WTC11 (cell line): ENCODE data around the gene GCK. TPM values are rescaled to one million over a fixed set of nuclear protein-coding genes. Genes with fewer than 3 reads are reported as not detected.
A peak's percentile ranks its signal among the peaks of the same experiment; 100 is the strongest.

Experiments
- ATAC-seq: fragments of 200-7000 bp; cut with Tn5 transposase; 2 replicates; pipeline ENCODE4 v1.10.0; 2021; ENCODE audit warnings: mild to moderate bottlenecking, moderate library complexity
- CTCF ChIA-PET: fragments of 300-600 bp; sonication (Branson Sonifier 250); formaldehyde crosslinking; loops from one replicate; lab custom pipeline; 2021; ENCODE audit warnings: antibody characterized with exemption; lab: Charles Lee
- POLR2A ChIA-PET: fragments of 350-600 bp; sonication (Branson Sonifier 250); formaldehyde crosslinking; loops from one replicate; lab custom pipeline; 2021; ENCODE audit warnings: antibody characterized with exemption; lab: Charles Lee
- DNase-seq: peaks from one replicate; pipeline ENCODE4 v3.0.0; 2021; ENCODE audit warnings: low spot score
- H3K27ac Mint-ChIP-seq: 2 replicates; pipeline ENCODE4 v1.8.0; 2021; ENCODE audit warnings: mixed read lengths
- H3K27me3 Mint-ChIP-seq: 2 replicates; pipeline ENCODE4 v1.8.0; 2021; ENCODE audit warnings: low read depth, mild to moderate bottlenecking, moderate library complexity, mixed read lengths
- H3K36me3 Mint-ChIP-seq: 2 replicates; pipeline ENCODE4 v1.8.0; 2021; ENCODE audit warnings: mixed read lengths
- H3K4me1 Mint-ChIP-seq: 2 replicates; pipeline ENCODE4 v1.8.0; 2022; ENCODE audit warnings: mixed read lengths
- H3K4me3 Mint-ChIP-seq: 2 replicates; pipeline ENCODE4 v1.8.0; 2021; ENCODE audit warnings: mild to moderate bottlenecking, moderate library complexity, mixed read lengths
- H3K9me3 Mint-ChIP-seq: 2 replicates; pipeline ENCODE4 v1.8.0; 2021; ENCODE audit warnings: mixed read lengths
- ATF3 ChIP-seq: sonication (generic); formaldehyde crosslinking; conservative IDR thresholded peaks from 2 replicates; pipeline ENCODE4 v1.8.1; 2022; ENCODE audit warnings: mild to moderate bottlenecking, missing genetic modification reagents
- CREM ChIP-seq: sonication (generic); formaldehyde crosslinking; IDR thresholded peaks from 2 replicates; pipeline ENCODE4 v1.8.1; 2022; ENCODE audit warnings: mild to moderate bottlenecking, missing genetic modification reagents, moderate library complexity
- CTCF ChIP-seq: fragments of 200-600 bp; IDR thresholded peaks from 2 replicates; pipeline ENCODE4 v1.8.0; 2022; ENCODE audit warnings: antibody characterized with exemption
- ESRRA ChIP-seq: sonication (generic); formaldehyde crosslinking; IDR thresholded peaks from 2 replicates; pipeline ENCODE4 v1.8.1; 2022; ENCODE audit warnings: mild to moderate bottlenecking, missing genetic modification reagents, borderline replicate concordance
- GTF2I ChIP-seq: fragments of 250-450 bp; sonication (Bioruptor Pico); conservative IDR thresholded peaks from 2 replicates; pipeline ENCODE4 v1.4.0; 2021; ENCODE audit warnings: mild to moderate bottlenecking
- HMGXB4 ChIP-seq: sonication (generic); formaldehyde crosslinking; IDR thresholded peaks from 2 replicates; pipeline ENCODE4 v1.8.1; 2023; ENCODE audit warnings: mild to moderate bottlenecking, moderate library complexity, missing genetic modification reagents
- MLX ChIP-seq: sonication (generic); formaldehyde crosslinking; IDR thresholded peaks from 2 replicates; pipeline ENCODE4 v1.8.1; 2023; ENCODE audit warnings: mild to moderate bottlenecking, missing genetic modification reagents, moderate library complexity
- NR3C1 ChIP-seq: sonication (generic); formaldehyde crosslinking; conservative IDR thresholded peaks from 2 replicates; pipeline ENCODE4 v1.8.1; 2023; ENCODE audit warnings: low read depth, mild to moderate bottlenecking, missing genetic modification reagents
- SP1 ChIP-seq: sonication (generic); formaldehyde crosslinking; conservative IDR thresholded peaks from 2 replicates; pipeline ENCODE4 v1.8.1; 2022; ENCODE audit warnings: missing genetic modification reagents
- TCF7 ChIP-seq: sonication (generic); formaldehyde crosslinking; IDR thresholded peaks from 2 replicates; pipeline ENCODE4 v1.8.0; 2022; ENCODE audit warnings: mild to moderate bottlenecking, low read depth, missing genetic modification reagents, moderate library complexity
- TEAD1 ChIP-seq: sonication (generic); formaldehyde crosslinking; IDR thresholded peaks from 2 replicates; pipeline ENCODE4 v1.8.0; 2022; ENCODE audit warnings: mild to moderate bottlenecking, missing genetic modification reagents
- USF1 ChIP-seq: sonication (generic); formaldehyde crosslinking; IDR thresholded peaks from 2 replicates; pipeline ENCODE4 v1.8.0; 2022; ENCODE audit warnings: mild to moderate bottlenecking, missing genetic modification reagents
- ZNF423 ChIP-seq: fragments of 250-450 bp; sonication (Bioruptor Pico); IDR thresholded peaks from 2 replicates; pipeline ENCODE4 v2.1.2; 2022; ENCODE audit warnings: mild to moderate bottlenecking, moderate library complexity
- ZNF671 ChIP-seq: fragments of 250-450 bp; sonication (Bioruptor Pico); IDR thresholded peaks from 2 replicates; pipeline ENCODE4 v1.8.0; 2021; ENCODE audit warnings: mild to moderate bottlenecking
- ZSCAN18 ChIP-seq: fragments of 250-450 bp; sonication (Bioruptor Pico); IDR thresholded peaks from 2 replicates; pipeline ENCODE4 v2.1.2; 2022; ENCODE audit warnings: mild to moderate bottlenecking, moderate library complexity
- total RNA-seq: library from RNA; stranded (reverse); gene quantifications from 3 replicates; pipeline ENCODE4 v1.2.3, GENCODE V29; 2021
- TF ChIP-seq, protein P1 (sequence below): sonication (generic); formaldehyde crosslinking; IDR thresholded peaks from 2 replicates; pipeline ENCODE4 v1.8.1; 2022; ENCODE audit warnings: missing genetic modification reagents, borderline replicate concordance
- TF ChIP-seq, protein P2 (sequence below): fragments of 250-450 bp; sonication (Bioruptor Pico); IDR thresholded peaks from 2 replicates; pipeline ENCODE4 v1.9.0; 2021; ENCODE audit warnings: mild to moderate bottlenecking

GCK gene
- total RNA-seq, 1 experiment from 2014 or later = 3.3 TPM

GRCh38 chr7:44218418-44219201, 29.4 kb upstream of the GCK start:
- peak overlapping the region; percentile 54 for H3K27ac Mint-ChIP-seq
- H3K27me3 Mint-ChIP-seq = no peaks in the 10 kb centered on the region
- no peaks in the 10 kb centered on the region for H3K36me3 Mint-ChIP-seq
- H3K9me3 Mint-ChIP-seq = no peaks in the 10 kb centered on the region
- no peak overlapping the region for H3K4me3 Mint-ChIP-seq
- 0 out of 2 replicates have a peak, but pooled peaks have one; percentile 13 for TF ChIP-seq SP1
- TF ChIP-seq TEAD1 (CRISPR knock-in tag) = no peak
- DNase-seq (peak; percentile 81), ATAC-seq (peak; percentile 68)
- ChIA-PET CTCF (interaction anchor here (0.7 to 3.5 kb wide), 22 partner anchors 12 to 347 kb away, joined by 3 to 27 read pairs (median 4); partner anchors contain the start of genes PGAM2 and YKT6), POLR2A (interaction anchor here (0.6 kb wide), 1 partner anchor 514 kb away, joined by 3 read pairs; no protein-coding TSS in a partner anchor)
- H3K4me1 Mint-ChIP-seq = peaks cover 30% of the 10 kb centered on the region

DNA sequence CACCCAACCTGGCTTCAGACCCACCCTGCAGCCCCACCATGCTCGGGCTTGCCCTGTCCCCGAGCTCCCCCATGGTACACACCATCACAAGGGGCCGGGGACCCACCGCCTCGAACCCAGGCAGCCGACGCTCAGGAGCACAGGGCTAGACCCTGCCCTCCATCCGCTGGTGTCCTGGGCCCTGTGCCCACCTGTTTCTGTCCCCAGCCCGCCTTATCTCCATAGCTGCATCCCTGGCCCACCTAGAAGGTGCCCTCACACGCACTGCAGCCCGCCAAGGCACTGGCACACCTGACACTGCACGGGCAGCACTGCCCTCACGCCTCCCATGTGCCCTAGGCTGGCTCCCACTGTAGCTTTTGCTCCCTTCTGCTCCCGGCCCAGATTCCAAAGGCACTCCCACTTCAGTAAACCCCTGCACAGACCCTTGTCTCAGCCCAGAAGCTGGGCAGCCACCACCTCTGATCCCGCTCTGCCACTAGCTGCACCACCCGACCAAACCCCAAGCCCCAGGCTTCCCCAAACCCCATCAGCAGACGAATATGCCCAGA, 28.7 kb upstream of the GCK start:
- CTCF ChIA-PET = interaction anchor here (0.7 to 3.5 kb wide), 21 partner anchors 11 to 347 kb away, joined by 3 to 27 read pairs (median 4); partner anchors contain the start of genes PGAM2 and YKT6
- H3K9me3 Mint-ChIP-seq = no peaks in the 10 kb centered on the region
- POLR2A ChIA-PET = interaction anchor here (0.6 kb wide), 1 partner anchor 515 kb away, joined by 3 read pairs; no protein-coding TSS in a partner anchor
- no peak for DNase-seq
- no peaks in the 10 kb centered on the region for H3K36me3 Mint-ChIP-seq
- TF ChIP-seq CTCF (no peak), NR3C1 (CRISPR knock-in tag) (no peak), HMGXB4 (CRISPR knock-in tag) (no peak), ZNF671 (no peak), GTF2I (CRISPR knock-in tag) (no peak), ATF3 (CRISPR knock-in tag) (no peak)
- no peaks in the 10 kb centered on the region for H3K27me3 Mint-ChIP-seq
- H3K27ac Mint-ChIP-seq = peak overlapping the region; percentile 54
- no peak overlapping the region; the same call in 1 of the 2 replicates for H3K4me3 Mint-ChIP-seq
- peaks cover 30% of the 10 kb centered on the region for H3K4me1 Mint-ChIP-seq
- ATAC-seq = peak; percentile 5; the same call in 1 of the 2 replicates

DNA sequence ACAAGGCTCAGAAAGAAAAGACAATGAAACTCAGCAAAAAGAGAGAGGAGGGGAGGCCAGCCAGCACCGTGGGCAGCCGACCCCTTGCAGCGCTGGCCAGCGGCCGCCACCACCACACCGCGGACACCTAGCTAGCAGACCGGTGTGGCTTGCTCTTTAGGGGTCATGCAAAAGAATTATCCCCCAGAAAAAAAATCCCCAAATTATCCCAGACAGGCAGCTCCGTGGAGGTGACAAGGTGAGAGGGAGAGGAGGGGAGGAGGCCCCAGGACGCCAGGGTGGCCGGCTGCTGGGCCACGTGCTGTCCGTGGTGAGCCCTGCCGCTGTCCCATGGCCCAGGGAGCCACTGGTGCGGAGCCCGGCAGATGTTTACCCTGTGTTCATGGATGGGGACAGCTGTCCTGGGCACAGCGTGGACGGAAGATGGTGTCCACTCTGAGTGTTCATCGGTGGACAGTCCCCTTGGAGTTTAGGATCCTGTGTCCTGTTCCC, 28.0 kb upstream of the GCK start:
- ATAC-seq = no peak
- Mint-ChIP-seq H3K4me3 (no peak overlapping the region), H3K27me3 (no peaks in the 10 kb centered on the region), H3K9me3 (no peaks in the 10 kb centered on the region), H3K4me1 (peaks cover 30% of the 10 kb centered on the region), H3K36me3 (peaks cover 4% of the 10 kb centered on the region; the same call in 1 of the 2 replicates), H3K27ac (no peak overlapping the region)
- POLR2A ChIA-PET = no interaction called here
- peak; percentile 5 for DNase-seq
- CTCF ChIA-PET = interaction anchor here (1.3 to 3.5 kb wide), 9 partner anchors 10 to 132 kb away, joined by 3 to 27 read pairs (median 8); no protein-coding TSS in a partner anchor
- TF ChIP-seq TCF7 (CRISPR knock-in tag) = no peak
- no peak for TF ChIP-seq ZSCAN18 (CRISPR knock-in tag)
- TF ChIP-seq NR3C1 (CRISPR knock-in tag) = no peak
- TF ChIP-seq, protein P1, sequence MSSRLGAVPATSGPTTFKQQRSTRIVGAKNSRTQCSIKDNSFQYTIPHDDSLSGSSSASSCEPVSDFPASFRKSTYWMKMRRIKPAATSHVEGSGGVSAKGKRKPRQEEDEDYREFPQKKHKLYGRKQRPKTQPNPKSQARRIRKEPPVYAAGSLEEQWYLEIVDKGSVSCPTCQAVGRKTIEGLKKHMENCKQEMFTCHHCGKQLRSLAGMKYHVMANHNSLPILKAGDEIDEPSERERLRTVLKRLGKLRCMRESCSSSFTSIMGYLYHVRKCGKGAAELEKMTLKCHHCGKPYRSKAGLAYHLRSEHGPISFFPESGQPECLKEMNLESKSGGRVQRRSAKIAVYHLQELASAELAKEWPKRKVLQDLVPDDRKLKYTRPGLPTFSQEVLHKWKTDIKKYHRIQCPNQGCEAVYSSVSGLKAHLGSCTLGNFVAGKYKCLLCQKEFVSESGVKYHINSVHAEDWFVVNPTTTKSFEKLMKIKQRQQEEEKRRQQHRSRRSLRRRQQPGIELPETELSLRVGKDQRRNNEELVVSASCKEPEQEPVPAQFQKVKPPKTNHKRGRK (CRISPR knock-in tag) = no peak
- TF ChIP-seq MLX (CRISPR knock-in tag) = no peak
- TF ChIP-seq GTF2I (CRISPR knock-in tag) = no peak
- TF ChIP-seq ZNF423 (CRISPR knock-in tag) = no peak
- no peak for TF ChIP-seq CREM
- TF ChIP-seq USF1 (CRISPR knock-in tag) = no peak
- no peak for TF ChIP-seq ESRRA (CRISPR knock-in tag)
- TF ChIP-seq, protein P2, sequence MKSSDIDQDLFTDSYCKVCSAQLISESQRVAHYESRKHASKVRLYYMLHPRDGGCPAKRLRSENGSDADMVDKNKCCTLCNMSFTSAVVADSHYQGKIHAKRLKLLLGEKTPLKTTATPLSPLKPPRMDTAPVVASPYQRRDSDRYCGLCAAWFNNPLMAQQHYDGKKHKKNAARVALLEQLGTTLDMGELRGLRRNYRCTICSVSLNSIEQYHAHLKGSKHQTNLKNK = no peak
